ENCODE results near the gene PRDX5. TPM values are rescaled to one million over a fixed set of nuclear protein-coding genes. Genes with fewer than 3 reads are reported as not detected.

PRDX5 gene
- total RNA-seq, 1 experiment from 2014 or later = 306 TPM

DNA sequence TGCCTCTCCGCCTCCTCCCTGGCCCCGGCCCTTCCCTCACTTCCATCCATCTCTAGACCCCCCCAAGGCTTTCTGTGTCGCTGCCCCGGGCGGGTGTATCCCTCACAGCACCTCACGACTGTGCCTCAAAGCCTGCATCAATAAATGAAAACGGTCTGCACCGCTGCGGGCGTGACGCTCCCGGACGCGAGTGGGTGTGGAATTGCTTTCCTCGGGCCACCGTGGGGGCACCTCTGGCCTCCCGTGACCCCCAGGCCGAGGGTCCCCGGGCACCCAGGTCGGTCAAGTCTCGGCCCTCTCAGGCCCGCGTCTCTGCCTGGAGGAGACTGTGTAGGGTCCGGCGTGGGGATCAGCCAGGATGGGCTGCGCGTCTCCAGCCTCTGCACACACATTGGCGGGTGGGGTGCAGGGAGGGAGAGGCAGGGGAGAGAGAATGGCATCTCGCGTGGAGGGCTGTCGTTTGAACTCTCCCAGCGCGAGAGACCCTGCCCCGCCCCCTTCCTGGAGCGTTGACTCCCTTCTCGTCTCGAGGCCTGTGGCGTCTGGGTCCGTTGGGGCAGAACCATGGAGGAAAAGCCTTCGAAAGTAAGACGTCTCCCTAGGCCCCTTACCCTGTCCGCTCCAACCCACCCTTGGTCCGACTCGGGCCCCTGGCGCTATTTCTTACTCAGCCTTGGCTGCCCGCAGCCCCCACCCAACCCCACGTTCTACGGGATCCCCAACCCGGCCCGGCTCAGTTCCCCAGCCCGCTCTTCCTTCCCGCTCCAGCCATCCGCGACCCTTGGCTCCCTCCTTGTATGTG lies 17.9 kb upstream of the PRDX5 start, which contains the start of gene CATSPERZ:
Gene CATSPERZ (plus strand): TSS at position 512 of the 802 bp plus-strand sequence. CDS start 53 bp downstream, at position 565.
- no peak for DNase-seq
- H3K9me3 Mint-ChIP-seq (ENCODE audit: unreplicated experiment) = no peaks in the 10 kb centered on the region
- H3K36me3 ChIP-seq (ENCODE audit: control insufficient read depth, insufficient read depth, low read length) = no peaks in the 10 kb centered on the region
- CTCF ChIA-PET = interaction anchor here (0.6 to 5.8 kb wide), 16 partner anchors 10 to 777 kb away, joined by 3 to 61 read pairs (median 4); partner anchors contain the start of genes BAD, FKBP2, PPP1R14B and PRDX5
- peaks cover 10% of the 10 kb centered on the region for H3K4me1 ChIP-seq
- H3K27ac Mint-ChIP-seq (ENCODE audit: unreplicated experiment) = peak within 1 kb of the TSS; percentile 76
- H3K36me3 Mint-ChIP-seq (ENCODE audit: insufficient read depth, unreplicated experiment) = peaks cover 13% of the 10 kb centered on the region
- H3K4me1 Mint-ChIP-seq (ENCODE audit: low read depth, unreplicated experiment) = peaks cover 9% of the 10 kb centered on the region
- intact Hi-C loops (cut with micrococcal nuclease; ENCODE audit: unreplicated experiment) = no loop called here
- H3K4me3 Mint-ChIP-seq (ENCODE audit: unreplicated experiment) = peak within 1 kb of the TSS; percentile 81
- no TSS peak for BruUV-seq (replicated peaks)
- H3K4me3 ChIP-seq (ENCODE audit: low read depth, low read length) = peak within 1 kb of the TSS; percentile 86
- H3K27me3 ChIP-seq (replicated peaks; ENCODE audit: control insufficient read depth, insufficient read depth, low read length) = peaks cover 2% of the 10 kb centered on the region
- H3K9me3 ChIP-seq = no peaks in the 10 kb centered on the region
- TF ChIP-seq, protein P1, sequence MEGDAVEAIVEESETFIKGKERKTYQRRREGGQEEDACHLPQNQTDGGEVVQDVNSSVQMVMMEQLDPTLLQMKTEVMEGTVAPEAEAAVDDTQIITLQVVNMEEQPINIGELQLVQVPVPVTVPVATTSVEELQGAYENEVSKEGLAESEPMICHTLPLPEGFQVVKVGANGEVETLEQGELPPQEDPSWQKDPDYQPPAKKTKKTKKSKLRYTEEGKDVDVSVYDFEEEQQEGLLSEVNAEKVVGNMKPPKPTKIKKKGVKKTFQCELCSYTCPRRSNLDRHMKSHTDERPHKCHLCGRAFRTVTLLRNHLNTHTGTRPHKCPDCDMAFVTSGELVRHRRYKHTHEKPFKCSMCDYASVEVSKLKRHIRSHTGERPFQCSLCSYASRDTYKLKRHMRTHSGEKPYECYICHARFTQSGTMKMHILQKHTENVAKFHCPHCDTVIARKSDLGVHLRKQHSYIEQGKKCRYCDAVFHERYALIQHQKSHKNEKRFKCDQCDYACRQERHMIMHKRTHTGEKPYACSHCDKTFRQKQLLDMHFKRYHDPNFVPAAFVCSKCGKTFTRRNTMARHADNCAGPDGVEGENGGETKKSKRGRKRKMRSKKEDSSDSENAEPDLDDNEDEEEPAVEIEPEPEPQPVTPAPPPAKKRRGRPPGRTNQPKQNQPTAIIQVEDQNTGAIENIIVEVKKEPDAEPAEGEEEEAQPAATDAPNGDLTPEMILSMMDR (IDR thresholded peaks at IDR 0.05; ENCODE audit: insufficient read depth in 1 of 2, low read depth in 1 of 2, low read length in 1 of 2, severe bottlenecking in 1 of 2, unreplicated experiment in 1 of 2) = no peak
- POLR2A ChIA-PET = interaction anchor here (0.8 to 1.5 kb wide), 3 partner anchors 18 to 59 kb away, joined by 3 to 6 read pairs (median 5); partner anchors contain the start of genes FKBP2, PRDX5 and TRMT112
- H3K27me3 Mint-ChIP-seq (ENCODE audit: insufficient read depth, unreplicated experiment) = peaks cover 8% of the 10 kb centered on the region

DNA sequence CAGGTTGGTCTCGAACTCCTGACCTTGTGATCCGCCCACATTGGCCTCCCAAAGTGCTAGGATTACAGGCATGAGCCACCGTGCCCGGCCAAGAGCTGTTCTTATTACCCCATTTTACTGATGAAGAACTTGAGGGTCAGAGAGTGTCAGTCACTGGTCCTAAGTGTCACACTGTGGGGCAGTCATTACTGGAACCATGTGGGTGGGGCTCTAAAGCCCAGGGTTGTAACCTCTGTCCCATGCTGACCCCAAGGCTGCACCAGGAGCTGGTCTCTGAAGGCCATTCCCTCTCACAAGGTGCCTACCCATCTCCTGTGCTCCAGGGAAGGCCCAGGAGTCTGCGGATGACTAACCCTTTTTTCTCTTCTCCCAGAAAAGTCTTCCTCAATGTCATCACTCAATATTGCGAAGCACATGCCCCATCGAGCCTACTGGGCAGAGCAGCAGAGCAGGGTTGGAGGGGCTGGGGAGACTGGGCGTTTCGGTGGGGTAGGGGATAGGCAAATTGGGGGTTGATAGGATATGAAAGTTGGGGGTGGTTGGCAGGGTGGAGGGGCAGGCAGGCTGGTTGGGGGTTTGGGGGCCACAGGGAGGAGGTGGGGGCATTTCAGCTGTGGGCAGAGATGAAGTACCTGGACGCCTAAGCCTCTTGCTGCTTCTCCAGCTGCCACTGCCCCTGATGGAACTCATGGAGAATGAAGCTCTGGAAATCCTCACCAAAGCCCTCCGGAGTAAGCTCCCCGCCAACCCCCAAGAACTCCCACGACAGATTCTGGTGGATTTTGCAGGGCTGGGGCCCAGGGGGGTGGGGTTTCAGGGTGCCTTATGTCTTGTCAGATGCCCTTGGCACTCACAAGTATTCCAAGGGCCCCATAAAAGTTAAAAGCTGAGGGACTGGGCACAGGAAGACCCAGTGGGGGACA lies 14.6 kb upstream of the PRDX5 start:
- peak overlapping the region; percentile 97 for H3K4me3 Mint-ChIP-seq (ENCODE audit: unreplicated experiment)
- TF ChIP-seq, protein P1 (IDR thresholded peaks at IDR 0.05; ENCODE audit: insufficient read depth in 1 of 2, low read depth in 1 of 2, low read length in 1 of 2, severe bottlenecking in 1 of 2, unreplicated experiment in 1 of 2) = no peak
- BruUV-seq (replicated peaks) = no TSS peak
- H3K4me1 Mint-ChIP-seq (ENCODE audit: low read depth, unreplicated experiment) = peaks cover 9% of the 10 kb centered on the region
- DNase-seq = no peak
- CTCF ChIA-PET = interaction anchor here (0.7 to 5.8 kb wide), 15 partner anchors 11 to 463 kb away, joined by 3 to 61 read pairs (median 8); partner anchors contain the start of genes BAD, FKBP2, GPR137 and NUDT22
- Histone ChIP-seq H3K4me1 (peaks cover 26% of the 10 kb centered on the region), H3K9me3 (no peaks in the 10 kb centered on the region), H3K4me3 (ENCODE audit: low read depth, low read length) (peak overlapping the region; percentile 65), H3K27me3 (replicated peaks; ENCODE audit: control insufficient read depth, insufficient read depth, low read length) (no peaks in the 10 kb centered on the region), H3K36me3 (ENCODE audit: control insufficient read depth, insufficient read depth, low read length) (peaks cover 3% of the 10 kb centered on the region; the same call in 1 of the 2 replicates)
- POLR2A ChIA-PET = interaction anchor here (0.6 to 3.5 kb wide), 9 partner anchors 14 to 1472 kb away, joined by 3 to 86 read pairs (median 10); partner anchors contain the start of genes FKBP2, NUDT22, PRDX5 and STX5
- H3K36me3 Mint-ChIP-seq (ENCODE audit: insufficient read depth, unreplicated experiment) = peaks cover 42% of the 10 kb centered on the region
- intact Hi-C loops (cut with micrococcal nuclease; ENCODE audit: unreplicated experiment) = loop anchor here (1.0 to 2.0 kb wide), 3 partner anchors 19 to 63 kb away; partner anchors contain the start of genes BAD, FKBP2, GPR137 and PLCB3
- H3K27ac Mint-ChIP-seq (ENCODE audit: unreplicated experiment) = peak overlapping the region; percentile 99
- H3K9me3 Mint-ChIP-seq (ENCODE audit: unreplicated experiment) = no peaks in the 10 kb centered on the region
- no peaks in the 10 kb centered on the region for H3K27me3 Mint-ChIP-seq (ENCODE audit: insufficient read depth, unreplicated experiment)
